Prostate gland (tissue), 2 donors: ENCODE results near the gene PACS1.

ENCODE experiments used
- POLR2A ChIP-seq: fragments of 450-650 bp; IDR thresholded peaks from one replicate; pipeline ENCODE4 v1.6.1; 2016; ENCODE audit warnings: antibody characterized with exemption, mild to moderate bottlenecking
- POLR2AphosphoS5 ChIP-seq: sonication (generic); formaldehyde crosslinking; IDR thresholded peaks from one replicate; pipeline ENCODE4 v1.6.1; 2017; ENCODE audit warnings: antibody characterized with exemption
- TF ChIP-seq, protein P1 (sequence below), 4 experiments: fragments of 200-600 bp in 2 of 4; fragments of 450-650 bp in 2 of 4; sonication (generic) in 2 of 4; IDR thresholded peaks; 1 replicate in 3 of 4; 2 replicates in 1 of 4; pipeline ENCODE4 v1.5.1; 2016 to 2019; ENCODE audit warnings: antibody characterized with exemption in 4 of 4, mild to moderate bottlenecking in 2 of 4, moderate library complexity in 2 of 4

DNA sequence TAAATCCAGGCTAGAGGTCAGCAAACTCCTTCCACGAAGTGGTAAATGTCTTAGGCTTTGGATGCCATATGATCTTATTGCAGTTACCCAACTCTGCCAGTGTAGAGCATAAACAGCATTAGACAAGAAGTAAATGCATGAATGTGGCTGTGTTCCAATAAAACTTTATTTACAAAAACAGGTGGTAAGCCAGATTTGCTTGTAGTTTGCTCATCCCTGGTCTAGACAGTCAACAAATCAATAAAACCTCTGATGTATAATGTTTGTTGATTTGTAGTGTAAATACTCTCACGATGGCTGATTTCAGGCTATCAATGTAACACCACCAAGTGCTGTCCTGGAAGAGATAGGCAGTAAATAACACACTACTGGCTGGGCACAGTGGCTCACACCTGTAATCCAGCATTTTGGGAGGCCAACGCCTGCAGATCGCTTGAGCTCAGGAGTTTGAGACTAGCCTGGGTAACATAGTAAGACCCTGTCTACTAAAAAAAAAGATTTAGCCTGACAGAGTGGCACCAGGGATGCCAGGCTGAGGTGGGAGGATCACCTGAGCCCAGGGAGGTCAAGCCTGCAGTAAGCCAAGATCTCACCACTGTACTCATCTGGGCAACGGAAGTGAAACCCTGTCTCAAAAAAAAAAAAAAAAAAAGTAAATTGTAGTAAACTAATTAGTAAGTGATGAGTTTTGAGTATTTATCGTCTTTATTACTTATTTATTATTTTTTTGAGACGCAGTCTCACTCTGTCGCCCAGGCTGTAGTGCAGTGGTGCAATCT, 36.9 kb upstream of the PACS1 start:
- TF ChIP-seq POLR2A (no peak), POLR2AphosphoS5 (no peak)
- TF ChIP-seq, protein P1, sequence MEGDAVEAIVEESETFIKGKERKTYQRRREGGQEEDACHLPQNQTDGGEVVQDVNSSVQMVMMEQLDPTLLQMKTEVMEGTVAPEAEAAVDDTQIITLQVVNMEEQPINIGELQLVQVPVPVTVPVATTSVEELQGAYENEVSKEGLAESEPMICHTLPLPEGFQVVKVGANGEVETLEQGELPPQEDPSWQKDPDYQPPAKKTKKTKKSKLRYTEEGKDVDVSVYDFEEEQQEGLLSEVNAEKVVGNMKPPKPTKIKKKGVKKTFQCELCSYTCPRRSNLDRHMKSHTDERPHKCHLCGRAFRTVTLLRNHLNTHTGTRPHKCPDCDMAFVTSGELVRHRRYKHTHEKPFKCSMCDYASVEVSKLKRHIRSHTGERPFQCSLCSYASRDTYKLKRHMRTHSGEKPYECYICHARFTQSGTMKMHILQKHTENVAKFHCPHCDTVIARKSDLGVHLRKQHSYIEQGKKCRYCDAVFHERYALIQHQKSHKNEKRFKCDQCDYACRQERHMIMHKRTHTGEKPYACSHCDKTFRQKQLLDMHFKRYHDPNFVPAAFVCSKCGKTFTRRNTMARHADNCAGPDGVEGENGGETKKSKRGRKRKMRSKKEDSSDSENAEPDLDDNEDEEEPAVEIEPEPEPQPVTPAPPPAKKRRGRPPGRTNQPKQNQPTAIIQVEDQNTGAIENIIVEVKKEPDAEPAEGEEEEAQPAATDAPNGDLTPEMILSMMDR (IDR thresholded peaks at IDR 0.05) = no peak
